GM18519 (cell line): ENCODE results near the gene RAB31.
"Not testable (repeated sequence)": the region's sequence is repeated elsewhere in the genome, so short reads cannot be mapped to it uniquely, and the experiment has no call there.

ENCODE experiments used
- ATAC-seq: cut with Tn5 transposase; IDR thresholded peaks from one replicate; pipeline ENCODE4 v1.9.1; 2021; ENCODE audit warnings: mild to moderate bottlenecking, moderate library complexity; ENCODE audit not compliant: unreplicated experiment, low FRiP score

RAB31 gene

DNA sequence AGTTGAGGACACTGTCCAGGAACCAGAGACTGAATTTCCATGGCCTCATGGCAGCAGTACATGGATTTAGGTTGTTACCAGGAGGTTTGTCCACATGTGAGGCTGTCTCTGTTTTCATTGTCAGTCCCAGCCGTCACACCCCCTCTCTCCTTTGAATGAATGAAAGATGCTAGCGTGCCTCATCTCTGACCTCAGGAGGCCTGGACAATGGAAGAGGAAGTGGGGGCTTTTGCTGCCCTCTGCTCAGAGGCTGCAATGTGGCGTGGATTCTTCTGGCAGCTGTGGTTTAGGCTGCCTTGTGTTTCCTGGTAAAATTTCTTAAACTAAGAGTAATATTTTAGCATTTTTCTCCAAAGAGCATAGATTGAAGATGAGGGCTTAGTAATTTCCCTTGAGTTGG, 47.5 kb downstream of the RAB31 start:
- ATAC-seq = no peak

DNA sequence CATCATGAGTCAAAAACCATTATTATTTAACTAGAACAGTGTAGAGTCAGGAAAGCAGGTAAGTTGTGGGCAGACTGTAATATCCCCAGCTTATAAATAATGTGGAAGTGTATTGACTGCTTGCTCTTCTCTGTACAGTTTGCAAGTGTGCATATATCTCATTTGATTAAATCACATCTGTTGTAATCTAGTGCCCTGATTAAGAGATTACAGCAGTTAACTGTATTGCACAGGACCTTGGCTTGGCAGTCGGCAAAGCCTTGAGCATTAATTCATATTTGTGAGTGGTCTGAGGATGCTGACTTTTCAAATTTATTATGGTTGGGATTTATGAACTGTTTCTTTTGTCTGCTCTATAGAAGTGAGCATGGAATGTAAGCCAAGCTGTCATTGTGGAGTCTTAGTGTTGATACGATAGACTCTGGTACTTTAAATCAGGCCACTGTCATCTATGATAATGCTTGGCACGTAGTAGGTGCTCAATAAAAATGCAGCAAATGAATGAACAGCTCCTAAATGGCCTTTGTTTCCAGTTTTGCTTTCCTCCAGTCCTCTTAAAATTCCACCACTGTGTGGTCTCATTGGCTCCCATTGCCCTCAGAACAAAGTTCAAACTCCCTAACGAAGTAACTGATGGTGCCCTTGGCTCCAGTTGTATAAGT, 48.3 kb downstream of the RAB31 start:
- ATAC-seq = no peak

DNA sequence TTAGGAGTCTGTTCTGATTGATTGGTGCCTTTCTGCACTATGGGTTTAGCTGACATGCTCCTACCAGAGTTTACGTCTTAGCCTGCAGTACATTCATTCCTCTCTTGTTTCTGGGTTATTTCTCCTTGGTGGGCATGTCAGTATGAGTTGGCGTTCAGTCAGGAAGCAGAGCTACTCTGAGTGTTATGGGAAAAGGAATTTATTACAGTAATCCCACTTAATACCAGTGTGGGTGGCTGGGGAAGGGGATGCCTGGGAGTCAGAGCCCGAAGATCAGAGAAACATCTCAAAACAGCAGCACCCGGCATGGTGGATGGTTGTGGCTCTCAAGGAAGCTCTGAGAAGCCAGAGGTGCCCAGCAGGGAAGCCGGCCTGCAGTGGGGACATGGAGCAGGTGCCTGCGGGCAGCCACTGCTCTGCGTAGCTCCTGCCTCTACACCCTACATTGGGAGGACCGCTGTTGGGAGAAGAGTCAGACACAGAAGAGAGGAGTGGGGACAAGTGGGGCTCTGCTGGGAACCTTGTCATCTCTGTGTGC, 48.9 kb downstream of the RAB31 start:
- ATAC-seq = no peak

DNA sequence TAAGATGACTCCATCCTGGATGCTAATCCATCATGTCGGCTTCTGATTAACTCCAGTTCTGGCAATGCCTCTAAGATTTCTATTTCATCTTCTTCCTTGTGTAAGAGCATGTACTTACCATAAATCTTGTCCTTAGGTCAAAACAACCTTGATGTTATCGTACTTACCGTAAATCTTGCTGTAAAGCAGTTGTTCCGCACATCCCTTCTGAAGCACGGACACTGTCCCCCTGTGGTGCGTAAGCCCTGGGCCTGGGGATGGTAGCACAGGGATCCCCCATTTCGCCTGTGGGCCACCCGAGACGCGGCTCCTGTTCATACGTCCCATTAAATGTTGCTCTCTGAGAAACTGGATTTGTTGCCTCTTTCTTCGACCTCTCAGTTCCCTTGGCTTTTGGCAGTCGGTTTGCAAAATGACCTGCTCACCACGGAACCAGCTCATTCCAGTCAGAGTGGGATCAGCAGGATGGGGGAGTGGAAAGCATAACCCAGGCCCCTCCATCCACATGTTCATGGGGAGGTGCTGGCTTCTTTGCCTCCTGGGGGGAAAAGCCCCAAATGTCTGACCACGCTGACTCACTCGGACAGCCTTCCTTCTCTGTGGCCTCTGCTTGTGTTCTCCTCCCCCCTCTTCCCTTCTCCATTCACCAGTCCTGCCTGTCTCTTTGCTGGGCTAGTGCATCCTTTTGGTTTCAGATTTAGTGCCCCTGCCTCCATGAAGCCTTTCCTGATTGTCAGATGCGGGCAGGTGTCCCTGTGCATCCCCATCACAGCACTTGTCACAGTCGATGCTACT, 49.9 kb downstream of the RAB31 start:
- no peak for ATAC-seq

DNA sequence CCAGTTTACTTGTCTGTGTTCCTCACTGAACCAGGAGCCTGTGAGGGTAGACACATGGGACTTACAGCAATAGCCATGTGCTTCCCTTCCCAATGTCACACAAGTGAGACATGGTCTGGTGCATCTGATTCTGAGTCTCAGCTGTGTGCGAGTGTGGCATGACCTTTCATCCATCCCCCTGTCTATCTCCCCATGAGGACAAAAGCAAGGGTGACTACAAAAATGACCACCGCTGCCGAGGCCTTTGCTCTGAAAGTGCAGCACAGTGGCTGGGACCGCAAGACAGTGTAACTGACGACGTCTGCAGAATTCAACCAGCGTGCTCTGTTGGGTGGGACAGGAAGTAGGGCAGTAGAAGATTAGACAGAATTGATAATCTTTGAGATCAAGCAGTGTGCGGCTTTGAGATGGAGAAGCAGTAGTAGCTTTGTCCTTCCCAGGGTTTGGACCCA, 50.5 kb downstream of the RAB31 start:
- no peak for ATAC-seq

DNA sequence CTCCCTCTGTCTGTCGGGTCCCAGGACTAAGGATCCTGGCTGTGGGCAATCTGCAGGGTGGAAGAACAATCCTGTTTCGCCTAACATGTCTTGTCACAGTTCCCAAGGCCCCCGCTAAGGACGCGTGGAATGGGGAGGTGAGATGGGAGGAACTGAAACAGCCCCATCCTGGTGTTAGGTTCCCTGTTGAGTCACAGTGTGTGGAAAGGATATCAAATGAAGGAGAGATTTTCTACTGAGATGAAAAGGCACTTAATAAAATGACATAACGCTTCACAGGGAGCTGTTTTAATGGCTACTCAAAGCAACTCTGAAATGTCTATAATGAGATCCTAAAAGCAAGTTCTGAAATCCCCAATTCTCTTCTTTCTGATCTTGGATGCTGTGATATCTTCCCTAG, 52.5 kb downstream of the RAB31 start:
- ATAC-seq = no peak

DNA sequence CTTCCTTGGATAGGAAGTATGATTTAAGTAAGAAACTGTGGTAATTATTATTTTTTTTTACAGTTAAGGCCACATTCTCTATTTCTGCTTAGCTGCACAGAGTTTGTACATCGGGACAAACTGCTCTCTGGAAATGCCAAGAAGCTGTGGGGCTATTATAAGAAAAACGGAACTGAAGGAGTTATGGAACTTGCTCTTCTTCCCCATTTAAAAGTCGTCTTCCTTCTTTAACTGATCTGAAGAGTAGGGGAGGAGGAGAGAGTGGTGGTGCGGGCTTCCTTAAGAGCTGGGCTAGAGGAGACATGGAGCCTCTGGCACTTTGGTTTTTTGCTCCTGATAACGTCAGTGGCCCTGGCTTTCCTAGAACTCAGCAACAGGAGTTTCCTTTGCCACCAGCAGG, 54.4 kb downstream of the RAB31 start:
- ATAC-seq = no peak

DNA sequence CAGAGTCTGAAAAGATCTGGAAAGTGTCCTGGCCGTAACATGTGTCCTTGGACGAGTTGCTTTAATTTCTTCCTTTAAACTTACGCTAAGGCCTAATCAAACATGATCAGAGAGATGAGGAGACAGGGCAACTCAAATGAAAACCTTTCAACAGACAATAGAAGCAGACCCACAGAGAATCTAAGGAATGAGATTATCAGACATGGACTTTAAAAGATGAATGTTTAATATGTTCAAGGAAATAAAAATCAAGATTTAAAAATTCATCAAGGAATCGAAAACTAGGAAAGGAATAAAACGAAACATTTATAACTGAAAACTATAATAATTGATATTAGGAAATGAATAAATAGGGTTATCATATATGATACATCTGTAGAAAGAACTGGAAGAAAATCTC, 55.1 kb downstream of the RAB31 start:
- no peak for ATAC-seq

DNA sequence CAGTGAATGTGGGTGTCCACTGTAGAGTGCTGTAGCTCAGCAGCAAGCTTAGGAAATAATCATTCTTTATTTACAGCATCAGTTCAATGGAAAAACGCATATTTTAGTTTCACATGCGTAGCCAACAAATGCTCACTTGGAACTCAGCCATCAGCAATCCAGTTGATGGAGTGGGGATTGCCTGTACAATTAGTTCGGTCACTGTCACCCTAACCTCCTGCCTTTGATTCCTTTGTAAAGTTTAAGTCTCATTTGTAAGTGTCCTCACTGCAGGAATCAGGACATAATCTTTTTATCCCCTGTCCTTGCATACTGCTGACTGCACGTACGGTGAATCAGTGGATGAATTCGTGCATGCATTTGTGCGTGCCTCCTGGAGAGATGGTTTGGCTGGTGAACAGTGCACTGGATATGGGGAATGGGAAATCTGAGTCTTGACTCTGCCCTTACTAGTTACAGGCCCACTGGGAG, 55.9 kb downstream of the RAB31 start:
- ATAC-seq = no peak

DNA sequence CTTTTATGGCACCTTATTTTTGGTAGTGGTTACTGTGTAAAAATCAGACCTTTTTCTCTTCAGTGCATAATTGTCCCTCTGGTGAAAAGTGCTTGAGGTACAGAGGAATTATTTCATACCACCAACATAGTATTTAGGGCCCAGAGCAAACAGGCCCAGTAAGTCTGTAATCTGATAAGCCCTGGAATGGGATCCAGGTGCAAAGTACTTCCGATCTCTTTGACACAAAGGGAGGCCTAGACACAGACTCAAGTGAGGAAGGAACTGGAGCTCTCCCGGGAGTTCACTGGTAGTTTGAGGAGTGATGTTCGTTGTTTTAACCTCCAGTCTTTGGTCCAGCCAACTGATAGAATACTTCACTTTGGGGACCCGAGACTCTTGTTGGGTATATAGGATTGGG, 57.4 kb downstream of the RAB31 start:
- no peak for ATAC-seq

DNA sequence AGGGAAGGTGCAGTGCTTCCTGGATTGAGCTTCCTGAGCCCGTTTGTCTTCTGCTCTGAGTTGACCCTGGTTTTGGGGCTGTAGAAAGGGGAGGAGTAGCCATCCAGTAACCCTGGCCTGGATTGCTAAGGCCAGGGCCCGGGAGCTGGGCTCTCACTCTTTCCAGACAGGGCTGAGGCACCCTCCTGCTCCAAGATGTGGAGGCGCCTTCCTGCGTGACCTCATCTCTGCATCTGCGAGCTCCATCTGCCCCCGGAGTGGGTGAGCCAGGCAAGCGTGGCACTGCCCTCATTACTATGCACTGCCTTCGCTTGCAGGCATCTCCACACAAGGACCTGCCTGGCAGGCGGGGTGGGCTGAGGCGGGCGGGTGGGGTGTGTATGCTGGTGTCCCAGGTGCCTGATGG, 58.0 kb downstream of the RAB31 start:
- no peak for ATAC-seq

DNA sequence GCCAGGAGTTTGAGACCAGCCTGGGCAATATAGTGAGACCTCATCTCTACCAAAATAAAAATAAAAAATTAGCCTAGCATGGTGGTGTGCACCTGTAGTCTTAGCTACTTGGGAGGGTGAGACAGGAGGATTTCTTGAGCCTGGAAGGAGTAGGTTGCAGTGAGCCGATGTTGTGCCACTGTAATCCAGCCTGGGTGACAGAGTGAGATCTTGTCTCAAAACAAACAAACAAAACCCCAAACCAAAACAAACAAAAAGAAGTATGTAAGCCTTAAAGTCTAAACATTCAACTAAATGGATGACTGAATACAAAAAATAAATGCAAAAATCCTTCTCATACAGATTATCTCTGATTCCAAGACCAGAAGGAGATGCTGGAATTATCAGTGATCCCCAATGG, 58.6 kb downstream of the RAB31 start:
- no peak for ATAC-seq

DNA sequence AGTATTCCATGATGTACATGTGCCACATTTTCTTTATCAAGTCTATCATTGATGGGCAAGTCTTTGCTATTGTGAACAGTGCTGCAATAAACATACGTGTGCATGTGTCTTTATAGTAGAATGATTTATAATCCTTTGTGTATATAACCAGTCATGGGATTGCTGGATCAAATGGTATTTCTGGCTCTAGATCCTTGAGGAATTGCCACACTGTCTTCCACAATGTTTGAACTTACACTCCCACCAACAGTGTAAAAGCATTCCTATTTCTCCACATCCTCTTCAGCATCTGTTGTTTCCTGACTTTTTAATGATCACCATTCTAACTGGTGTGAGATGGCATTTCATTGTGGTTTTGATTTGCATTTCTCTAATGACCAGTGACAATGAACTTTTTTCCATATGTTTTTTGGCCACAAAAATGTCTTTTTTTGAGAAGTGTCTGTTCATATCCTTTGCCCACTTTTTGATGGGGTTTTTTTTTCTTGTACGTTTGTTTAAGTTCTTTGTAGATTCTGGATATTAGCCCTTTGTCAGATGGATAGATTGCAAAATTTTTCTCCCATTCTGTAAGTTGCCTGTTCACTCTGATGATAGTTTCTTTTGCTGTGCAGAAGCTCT, 60.1 kb downstream of the RAB31 start:
- not testable (repeated sequence) for ATAC-seq

DNA sequence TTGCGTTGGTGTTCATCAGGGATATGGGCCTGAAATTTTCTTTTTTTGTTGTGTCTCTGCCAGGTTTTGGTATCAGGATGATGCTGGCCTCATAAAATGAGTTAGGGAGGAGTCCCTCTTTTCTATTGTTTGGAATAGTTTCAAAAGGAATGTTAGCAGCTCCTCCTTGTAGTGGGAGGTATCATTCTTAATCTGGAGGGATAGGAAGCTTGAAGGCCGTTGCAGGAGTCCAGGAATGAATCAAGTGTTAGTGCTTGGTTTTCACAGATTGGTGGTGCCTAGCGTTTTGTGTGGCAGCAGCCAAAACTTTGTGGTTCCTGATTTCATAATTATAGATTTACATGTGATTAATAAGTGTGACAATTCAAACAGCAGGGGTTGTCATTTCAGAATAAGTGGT, 62.0 kb downstream of the RAB31 start:
- ATAC-seq = not testable (repeated sequence)

DNA sequence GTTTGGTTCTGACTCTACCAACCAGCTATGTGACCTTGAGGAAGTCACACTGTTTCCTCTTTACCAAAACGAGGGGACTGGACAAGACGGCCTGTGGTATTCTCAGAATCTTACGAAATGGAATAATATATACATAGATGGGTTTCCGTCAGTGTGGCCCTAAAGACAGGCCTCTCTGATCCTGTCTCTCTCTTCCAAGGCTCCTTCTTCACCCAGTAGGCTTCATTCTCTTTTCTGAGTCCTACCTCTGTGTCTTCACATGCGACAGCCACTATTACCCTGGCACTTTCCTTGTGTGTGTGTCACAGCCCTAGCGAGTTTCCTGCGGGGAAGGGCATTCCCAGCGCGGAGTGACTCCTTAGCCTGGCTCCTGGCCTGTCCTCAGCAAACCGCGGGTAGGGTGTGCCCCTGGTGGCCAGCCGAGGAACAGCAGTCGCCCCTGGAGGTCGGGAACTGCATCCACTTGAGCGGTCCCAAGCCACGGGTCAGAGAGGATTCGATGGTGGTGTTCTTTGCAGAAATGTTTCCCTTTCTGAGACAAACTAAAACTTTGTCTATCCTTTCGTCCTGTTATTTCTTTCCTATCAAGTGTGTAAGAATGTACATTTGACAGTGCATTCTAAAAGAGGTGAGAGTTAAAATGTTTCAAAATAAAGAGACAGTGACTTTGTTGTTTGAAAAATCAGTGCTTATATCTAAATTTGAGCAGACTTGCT, 63.3 kb downstream of the RAB31 start:
- no peak for ATAC-seq

DNA sequence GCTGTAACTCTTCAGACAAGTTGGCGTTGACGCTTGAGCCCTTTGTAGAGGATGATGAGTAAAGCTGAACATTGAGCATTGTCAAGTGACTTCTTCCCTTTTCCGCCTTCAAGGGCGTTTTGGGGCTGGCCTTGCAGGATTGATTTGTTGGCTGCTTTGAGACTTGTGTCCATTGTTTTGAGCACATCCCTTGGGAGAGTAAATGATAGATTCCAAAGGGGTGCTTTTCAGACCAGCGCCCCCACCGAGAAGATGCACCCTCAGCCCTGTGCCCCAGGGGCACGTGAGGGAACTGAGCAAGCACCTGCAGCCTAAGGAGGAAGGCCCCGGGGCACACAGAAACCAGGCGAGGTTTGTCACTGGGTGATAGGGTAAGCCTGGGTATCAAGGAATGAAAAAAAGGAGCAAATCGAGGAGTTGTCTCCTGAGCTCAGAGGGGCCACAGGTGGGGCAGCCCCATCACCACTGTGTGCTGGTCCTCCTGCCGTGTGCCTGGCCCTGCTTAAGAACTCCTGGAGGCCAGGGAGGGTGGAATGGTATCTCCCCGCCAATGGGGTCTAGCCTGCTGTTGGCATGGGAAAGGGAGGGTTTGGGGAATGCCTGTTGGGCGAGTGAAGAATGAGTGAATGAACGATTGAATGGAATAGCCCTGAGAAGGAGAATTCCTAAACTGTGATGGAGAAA, 64.0 kb downstream of the RAB31 start:
- no peak for ATAC-seq

DNA sequence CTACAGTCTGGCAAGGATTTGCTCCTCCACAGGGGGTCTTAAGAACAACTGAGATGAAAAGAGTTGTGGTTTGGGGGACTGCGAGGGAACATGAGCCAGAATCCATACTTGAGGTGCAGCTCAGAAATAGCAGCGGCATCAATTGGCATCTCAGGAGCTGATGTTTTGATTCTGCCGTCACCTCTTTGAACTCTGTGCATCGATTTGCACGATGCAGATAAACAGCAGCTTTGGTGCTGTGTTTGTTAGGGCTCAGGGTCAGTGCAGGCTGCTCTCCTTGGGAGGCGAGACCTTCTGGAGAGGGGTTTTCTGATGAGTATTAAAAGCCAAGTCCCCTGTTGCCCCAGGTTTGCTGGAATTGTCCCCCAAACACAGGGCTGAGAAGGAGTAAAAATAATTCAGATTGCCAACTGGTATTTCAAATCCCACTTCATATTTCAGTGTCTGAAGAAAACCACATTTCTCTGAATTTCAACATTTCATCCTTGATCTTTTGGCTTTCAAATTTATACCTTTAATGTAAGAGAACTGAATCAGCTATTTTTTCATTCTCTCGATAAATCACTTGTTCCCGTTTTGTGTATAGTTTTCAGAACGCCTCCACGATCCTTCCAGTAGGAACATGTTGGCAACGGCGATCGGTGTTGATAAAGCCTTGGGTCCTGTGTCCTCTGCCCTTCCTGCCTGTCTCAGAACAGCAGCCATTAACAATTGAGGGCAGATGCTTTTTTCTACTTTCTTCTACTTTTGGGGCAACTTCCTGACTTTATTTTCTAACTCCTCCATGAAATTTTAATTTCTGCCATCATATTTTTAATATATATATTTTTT, 65.0 kb downstream of the RAB31 start:
- no peak for ATAC-seq

DNA sequence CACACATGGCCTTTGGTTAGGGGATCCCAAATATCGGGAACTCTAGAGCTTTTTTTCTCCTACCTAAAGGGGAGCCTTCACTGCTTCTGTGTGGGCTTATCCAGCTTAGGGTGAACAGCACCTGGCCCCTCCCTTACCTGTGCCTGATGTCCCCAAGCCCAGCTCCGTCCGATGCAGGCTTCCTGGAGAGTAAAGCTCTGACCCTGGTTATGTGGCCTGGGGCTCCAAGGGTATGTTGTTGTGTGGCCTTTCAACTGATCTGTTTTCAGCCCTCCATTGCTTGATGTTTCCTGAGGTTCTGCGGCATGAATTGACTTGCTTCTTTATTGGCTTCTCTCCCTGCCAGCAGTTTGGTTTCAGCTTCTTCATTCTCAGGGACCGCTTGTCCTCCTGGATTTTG, 66.0 kb downstream of the RAB31 start:
- no peak for ATAC-seq

DNA sequence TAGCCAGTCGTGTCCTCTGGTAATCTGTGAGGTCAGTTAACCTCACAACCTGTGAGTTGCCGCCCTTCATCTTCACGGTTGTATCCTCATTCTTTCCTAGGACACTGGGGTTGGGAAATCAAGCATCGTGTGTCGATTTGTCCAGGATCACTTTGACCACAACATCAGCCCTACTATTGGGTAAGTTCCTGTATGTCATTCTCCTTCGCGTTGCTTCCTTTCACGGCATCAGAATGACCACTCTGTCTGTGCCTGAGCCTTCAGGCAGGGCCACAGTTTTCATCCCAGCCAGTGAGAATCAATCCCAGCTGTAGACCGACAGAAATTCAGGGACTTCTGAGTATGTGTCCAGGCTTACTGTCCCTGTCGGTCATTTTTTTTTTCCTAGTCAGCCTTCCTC, 67.1 kb downstream of the RAB31 start:
- ATAC-seq = no peak
